GM10266 (cell line): ENCODE results near the gene SNX12.

Experiments
- DNase-seq: peaks from one replicate; pipeline ENCODE4 v3.0.0; 2012; ENCODE audit errors: extremely low spot score
- CTCF ChIP-seq: IDR thresholded peaks from 2 replicates; pipeline ENCODE4 v1.5.1; 2012; ENCODE audit warnings: mild to moderate bottlenecking, low read depth; ENCODE audit not compliant: control insufficient read depth, insufficient read depth; ENCODE audit errors: missing control alignments

SNX12 gene

GRCh38 chrX:71091263-71091662 lies 23.1 kb upstream of the SNX12 start:
- no peak for DNase-seq
- no peak for TF ChIP-seq CTCF

GRCh38 chrX:71085900-71086299 lies 17.8 kb upstream of the SNX12 start:
- no peak for DNase-seq
- no peak for TF ChIP-seq CTCF

- no peak for DNase-seq
- TF ChIP-seq CTCF: no peak
These were observed 14.7 kb upstream of the SNX12 start for GRCh38 chrX:71082822-71083221.

GRCh38 chrX:71082124-71082647 lies 14.1 kb upstream of the SNX12 start:
- TF ChIP-seq CTCF: no peak
- DNase-seq: no peak

GRCh38 chrX:71081330-71082123 lies 13.4 kb upstream of the SNX12 start:
- TF ChIP-seq CTCF: no peak
- DNase-seq: no peak

GRCh38 chrX:71070531-71070930 lies 2.4 kb upstream of the SNX12 start:
- no peak for DNase-seq
- no peak for TF ChIP-seq CTCF

GRCh38 chrX:71067712-71068043 lies 456 bp downstream of the SNX12 start:
- peak; percentile 4 for DNase-seq
- TF ChIP-seq CTCF: no peak
